NCI-H187 treated with DMSO at 0.1 percent for 48 hours (cell line): ENCODE results near the gene GNA14.
"Not testable (repeated sequence)": the region's sequence is repeated elsewhere in the genome, so short reads cannot be mapped to it uniquely, and the experiment has no call there.

ENCODE experiments used
- DNase-seq: peaks from one replicate; lab custom pipeline; 2025; lab: John Stamatoyannopoulos, UW

Gene GNA14

GRCh38 chr9:77534376-77535057 is 113.6 kb downstream of the GNA14 start:
- no peak for DNase-seq

- DNase-seq = no peak
Measured at GRCh38 chr9:77533671-77534070, 114.5 kb downstream of the GNA14 start.

GRCh38 chr9:77532607-77533006 is 115.5 kb downstream of the GNA14 start:
- DNase-seq = no peak

- no peak for DNase-seq
Measured at GRCh38 chr9:77531400-77531799, 116.7 kb downstream of the GNA14 start.

- no peak for DNase-seq
Measured at GRCh38 chr9:77523891-77524290, 124.2 kb downstream of the GNA14 start.

- no peak for DNase-seq
Measured at GRCh38 chr9:77521091-77521490, 127.0 kb downstream of the GNA14 start.

- DNase-seq = no peak
Measured at GRCh38 chr9:77518688-77519087, 129.4 kb downstream of the GNA14 start.

- no peak for DNase-seq
Measured at GRCh38 chr9:77516781-77517180, 131.3 kb downstream of the GNA14 start.

- DNase-seq = no peak
Measured at GRCh38 chr9:77514886-77515711, 133.0 kb downstream of the GNA14 start.

GRCh38 chr9:77513457-77513856 is 134.7 kb downstream of the GNA14 start:
- DNase-seq = no peak

GRCh38 chr9:77512876-77513275 is 135.2 kb downstream of the GNA14 start:
- DNase-seq = no peak

GRCh38 chr9:77511525-77511924 is 136.6 kb downstream of the GNA14 start:
- DNase-seq = no peak

- DNase-seq = no peak
Measured at GRCh38 chr9:77510666-77511065, 137.5 kb downstream of the GNA14 start.

GRCh38 chr9:77508396-77508795 is 139.7 kb downstream of the GNA14 start:
- no peak for DNase-seq

- no peak for DNase-seq
Measured at GRCh38 chr9:77507212-77507961, 140.7 kb downstream of the GNA14 start.

GRCh38 chr9:77505232-77505631 is 142.9 kb downstream of the GNA14 start:
- no peak for DNase-seq

GRCh38 chr9:77502568-77502967 is 145.6 kb downstream of the GNA14 start:
- DNase-seq = no peak

GRCh38 chr9:77498891-77499290 is 149.2 kb downstream of the GNA14 start:
- no peak for DNase-seq

- no peak for DNase-seq
Measured at GRCh38 chr9:77497322-77498198, 150.6 kb downstream of the GNA14 start.

- no peak for DNase-seq
Measured at GRCh38 chr9:77495834-77496671, 152.1 kb downstream of the GNA14 start.

- DNase-seq = not testable (repeated sequence)
Measured at GRCh38 chr9:77490279-77490678, 157.8 kb downstream of the GNA14 start.
